Upper lobe of left lung (tissue), 6 donors: ENCODE results near the gene ARAF. TPM values are rescaled to one million over a fixed set of nuclear protein-coding genes. Genes with fewer than 3 reads are reported as not detected.
A peak's percentile ranks its signal among the peaks of the same experiment; 100 is the strongest.

Source experiments
- ATAC-seq, 2 donors: fragments of 200-7000 bp; cut with Tn5 transposase; one replicate each; pipeline ENCODE4 v1.9.1; 2022; ENCODE audit warnings: mild to moderate bottlenecking in 2 of 2, moderate library complexity in 2 of 2; ENCODE audit not compliant: low FRiP score in 2 of 2
- DNase-seq, 2 donors: peaks; one replicate each; pipeline ENCODE4 v3.0.0-alpha.2; 2019 to 2020
- H3K27ac ChIP-seq, 4 donors: fragments of 200-600 bp; sonication (generic); one replicate each; pipeline ENCODE4 v1.5.1; 2016 to 2019
- H3K27me3 ChIP-seq, 4 donors: fragments of 200-600 bp; sonication (generic); one replicate each; pipeline ENCODE4 v1.5.1; 2017 to 2019
- H3K36me3 ChIP-seq, 4 donors: fragments of 200-600 bp; sonication (generic); one replicate each; pipeline ENCODE4 v1.5.1; 2016 to 2019
- H3K4me1 ChIP-seq, 4 donors: fragments of 200-600 bp; sonication (generic); one replicate each; pipeline ENCODE4 v1.5.1; 2018 to 2019
- H3K4me3 ChIP-seq, 4 donors: fragments of 200-600 bp; sonication (generic); one replicate each; pipeline ENCODE4 v1.5.1; 2017 to 2019; ENCODE audit warnings: mild to moderate bottlenecking in 2 of 4, moderate library complexity in 1 of 4
- H3K9me3 ChIP-seq, 4 donors: fragments of 200-600 bp; sonication (generic); one replicate each; pipeline ENCODE4 v1.5.1; 2018 to 2019
- EP300 ChIP-seq, 4 donors: sonication (generic); formaldehyde crosslinking; IDR thresholded peaks; one replicate each; pipeline ENCODE4 v1.5.1; 2017; ENCODE audit warnings: antibody characterized with exemption in 4 of 4, control low read depth in 2 of 4
- POLR2A ChIP-seq, 4 donors: fragments of 450-650 bp; IDR thresholded peaks; one replicate each; pipeline ENCODE4 v1.5.1; 2016 to 2017; ENCODE audit warnings: antibody characterized with exemption in 4 of 4, mild to moderate bottlenecking in 2 of 4
- POLR2AphosphoS5 ChIP-seq, 2 donors: sonication (generic); formaldehyde crosslinking; IDR thresholded peaks; one replicate each; pipeline ENCODE4 v1.5.1; 2017; ENCODE audit warnings: antibody characterized with exemption in 2 of 2
- whole genome bisulfite sequencing, 2 donors: methylation state at CpG; one replicate each; pipeline ENCODE4 v1.1.5; 2017 to 2018; 5-methylcytosine and 5-hydroxymethylcytosine counted together
- total RNA-seq, 6 donors: library from RNA; depleted of rRNA in 4 of 6; stranded (reverse); fragments of >200 nt in 4 of 6; gene quantifications; one replicate each; pipeline versions ENCODE4 v1.1.0 to v1.2.1, GENCODE V29; 2016 to 2021
- TF ChIP-seq, protein P1 (sequence below), 6 experiments: fragments of 450-650 bp in 4 of 6; fragments of 200-600 bp in 2 of 6; sonication (generic) in 2 of 6; IDR thresholded peaks; one replicate each; pipeline ENCODE4 v1.5.1; 2016 to 2019; ENCODE audit warnings: antibody characterized with exemption in 6 of 6
- donor health status: DM: no; HTN: no; CAD: no; lungs with moderate emphysema.
- donor health status: DM: no; HTN: yes; CAD: no; lungs with severe emphysema.

Gene ARAF
- total RNA-seq, 6 donors from 2014 or later: 42.0 to 104 (median 85.2) TPM

GRCh38 chrX:47563801-47564315, 2.9 kb downstream of the ARAF start:
- TF ChIP-seq, protein P1, sequence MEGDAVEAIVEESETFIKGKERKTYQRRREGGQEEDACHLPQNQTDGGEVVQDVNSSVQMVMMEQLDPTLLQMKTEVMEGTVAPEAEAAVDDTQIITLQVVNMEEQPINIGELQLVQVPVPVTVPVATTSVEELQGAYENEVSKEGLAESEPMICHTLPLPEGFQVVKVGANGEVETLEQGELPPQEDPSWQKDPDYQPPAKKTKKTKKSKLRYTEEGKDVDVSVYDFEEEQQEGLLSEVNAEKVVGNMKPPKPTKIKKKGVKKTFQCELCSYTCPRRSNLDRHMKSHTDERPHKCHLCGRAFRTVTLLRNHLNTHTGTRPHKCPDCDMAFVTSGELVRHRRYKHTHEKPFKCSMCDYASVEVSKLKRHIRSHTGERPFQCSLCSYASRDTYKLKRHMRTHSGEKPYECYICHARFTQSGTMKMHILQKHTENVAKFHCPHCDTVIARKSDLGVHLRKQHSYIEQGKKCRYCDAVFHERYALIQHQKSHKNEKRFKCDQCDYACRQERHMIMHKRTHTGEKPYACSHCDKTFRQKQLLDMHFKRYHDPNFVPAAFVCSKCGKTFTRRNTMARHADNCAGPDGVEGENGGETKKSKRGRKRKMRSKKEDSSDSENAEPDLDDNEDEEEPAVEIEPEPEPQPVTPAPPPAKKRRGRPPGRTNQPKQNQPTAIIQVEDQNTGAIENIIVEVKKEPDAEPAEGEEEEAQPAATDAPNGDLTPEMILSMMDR (IDR thresholded peaks at IDR 0.05): no peak
- no peak for TF ChIP-seq EP300 (IDR thresholded peaks at IDR 0.05)
- ATAC-seq (no peak), DNase-seq (no peak)
- H3K4me3 ChIP-seq: no peak overlapping the region
- no peaks in the 10 kb centered on the region for H3K9me3 ChIP-seq
- H3K4me1 ChIP-seq: peaks cover 5 to 13% (median 12%) of the 10 kb centered on the region in 4 donors
- H3K27ac ChIP-seq: no peak overlapping the region
- peaks cover 0 to 56% (median 26%) of the 10 kb centered on the region in 4 donors for H3K36me3 ChIP-seq
- WGBS, 2 donors: 80 to 87% methylated on average over 8 of the region's 8 CpGs
- H3K27me3 ChIP-seq: no peaks in the 10 kb centered on the region

- DNase-seq: no peak
- peaks cover 0 to 63% (median 29%) of the 10 kb centered on the region in 4 donors for H3K36me3 ChIP-seq
- no peak overlapping the region for H3K27ac ChIP-seq
Measured at GRCh38 chrX:47564438-47565085, 3.6 kb downstream of the ARAF start.

DNA sequence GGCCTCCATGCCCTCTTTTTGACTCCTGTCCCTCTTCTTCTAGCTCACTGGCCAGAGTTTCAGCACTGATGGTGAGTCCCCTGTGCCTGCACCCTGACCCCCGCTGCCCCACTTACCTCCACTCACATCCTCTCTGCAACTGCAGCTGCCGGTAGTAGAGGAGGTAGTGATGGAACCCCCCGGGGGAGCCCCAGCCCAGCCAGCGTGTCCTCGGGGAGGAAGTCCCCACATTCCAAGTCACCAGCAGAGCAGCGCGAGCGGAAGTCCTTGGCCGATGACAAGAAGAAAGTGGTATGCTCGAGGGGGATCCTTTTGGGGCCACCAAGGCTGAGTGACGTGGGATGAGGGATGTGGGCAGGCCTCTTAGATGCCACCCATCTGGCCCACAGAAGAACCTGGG, 5.8 kb downstream of the ARAF start:
- DNase-seq: no peak
- Histone ChIP-seq H3K9me3 (no peaks in the 10 kb centered on the region), H3K36me3 (peaks cover 0 to 82% (median 39%) of the 10 kb centered on the region in 4 donors), H3K27me3 (no peaks in the 10 kb centered on the region), H3K27ac (no peak overlapping the region), H3K4me3 (no peak overlapping the region), H3K4me1 (peaks cover 4 to 13% (median 12%) of the 10 kb centered on the region in 4 donors)
- WGBS, 2 donors: 88 to 94% methylated on average over 9 to 11 of the region's 11 CpGs
- TF ChIP-seq EP300 (IDR thresholded peaks at IDR 0.05) (no peak), POLR2A (IDR thresholded peaks at IDR 0.05) (no peak), POLR2AphosphoS5 (IDR thresholded peaks at IDR 0.05) (no peak)
- TF ChIP-seq, protein P1 (IDR thresholded peaks at IDR 0.05): no peak
- ATAC-seq: no peak

More at GRCh38 chrX:47564438-47565085, 3.6 kb downstream of the ARAF start:
- 81 to 84% methylated on average over 3 to 12 of the region's 12 CpGs for WGBS, 2 donors
- ATAC-seq: no peak
- Histone ChIP-seq H3K9me3 (no peaks in the 10 kb centered on the region), H3K4me1 (peaks cover 5 to 13% (median 12%) of the 10 kb centered on the region in 4 donors), H3K27me3 (no peaks in the 10 kb centered on the region), H3K4me3 (no peak overlapping the region)
- TF ChIP-seq POLR2A (IDR thresholded peaks at IDR 0.05) (no peak), POLR2AphosphoS5 (IDR thresholded peaks at IDR 0.05) (no peak), EP300 (IDR thresholded peaks at IDR 0.05) (no peak)
- TF ChIP-seq, protein P1 (IDR thresholded peaks at IDR 0.05): no peak

GRCh38 chrX:47568656-47569295, 7.8 kb downstream of the ARAF start:
- no peak for ATAC-seq

More at GRCh38 chrX:47568656-47569295, 7.8 kb downstream of the ARAF start:
- H3K9me3 ChIP-seq: no peaks in the 10 kb centered on the region
- peaks cover 0 to 4% (median 1%) of the 10 kb centered on the region in 4 donors for H3K4me1 ChIP-seq
- no peaks in the 10 kb centered on the region for H3K27me3 ChIP-seq
- no peak overlapping the region for H3K4me3 ChIP-seq
- TF ChIP-seq, protein P1 (IDR thresholded peaks at IDR 0.05): peak; percentile 5 to 42 (median 15)
- no peak for TF ChIP-seq EP300 (IDR thresholded peaks at IDR 0.05)
- 94 to 100% methylated on average over 3 to 13 of the region's 13 CpGs for WGBS, 2 donors
- H3K27ac ChIP-seq: no peak overlapping the region
- DNase-seq: no peak
- H3K36me3 ChIP-seq: peaks cover 0 to 72% (median 36%) of the 10 kb centered on the region in 4 donors
